GM21447 (cell line): ENCODE data around the gene YPEL1.
"Not testable (repeated sequence)": the region's sequence is repeated elsewhere in the genome, so short reads cannot be mapped to it uniquely, and the experiment has no call there.

Experiments
- ATAC-seq: cut with Tn5 transposase; IDR thresholded peaks from one replicate; pipeline ENCODE4 v1.9.1; 2021; ENCODE audit not compliant: unreplicated experiment

Gene YPEL1

GRCh38 chr22:21721195-21721852, 14.3 kb downstream of the YPEL1 start:
- not testable (repeated sequence) for ATAC-seq

GRCh38 chr22:21720191-21720859, 15.3 kb downstream of the YPEL1 start:
- not testable (repeated sequence) for ATAC-seq

DNA sequence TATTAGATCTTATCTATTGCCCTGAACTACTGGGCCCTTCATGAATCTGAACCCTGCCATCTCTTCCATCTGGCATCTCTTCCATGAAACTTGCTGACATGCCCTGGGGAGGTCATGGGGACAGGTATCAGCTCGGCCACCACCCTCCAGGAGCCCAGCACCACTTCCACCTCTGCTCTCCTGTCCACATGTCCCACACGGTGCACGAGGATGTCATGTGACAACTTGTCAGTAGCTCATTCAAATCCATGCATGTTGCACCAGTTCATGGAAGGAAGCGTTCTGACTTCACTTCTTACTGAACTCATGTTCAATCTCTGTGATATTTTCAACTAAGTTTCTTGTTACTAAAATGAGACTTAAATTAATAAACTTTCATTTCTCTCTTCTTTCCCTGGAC, 16.6 kb downstream of the YPEL1 start:
- no peak for ATAC-seq

GRCh38 chr22:21718499-21718898, 17.1 kb downstream of the YPEL1 start:
- ATAC-seq: no peak

DNA sequence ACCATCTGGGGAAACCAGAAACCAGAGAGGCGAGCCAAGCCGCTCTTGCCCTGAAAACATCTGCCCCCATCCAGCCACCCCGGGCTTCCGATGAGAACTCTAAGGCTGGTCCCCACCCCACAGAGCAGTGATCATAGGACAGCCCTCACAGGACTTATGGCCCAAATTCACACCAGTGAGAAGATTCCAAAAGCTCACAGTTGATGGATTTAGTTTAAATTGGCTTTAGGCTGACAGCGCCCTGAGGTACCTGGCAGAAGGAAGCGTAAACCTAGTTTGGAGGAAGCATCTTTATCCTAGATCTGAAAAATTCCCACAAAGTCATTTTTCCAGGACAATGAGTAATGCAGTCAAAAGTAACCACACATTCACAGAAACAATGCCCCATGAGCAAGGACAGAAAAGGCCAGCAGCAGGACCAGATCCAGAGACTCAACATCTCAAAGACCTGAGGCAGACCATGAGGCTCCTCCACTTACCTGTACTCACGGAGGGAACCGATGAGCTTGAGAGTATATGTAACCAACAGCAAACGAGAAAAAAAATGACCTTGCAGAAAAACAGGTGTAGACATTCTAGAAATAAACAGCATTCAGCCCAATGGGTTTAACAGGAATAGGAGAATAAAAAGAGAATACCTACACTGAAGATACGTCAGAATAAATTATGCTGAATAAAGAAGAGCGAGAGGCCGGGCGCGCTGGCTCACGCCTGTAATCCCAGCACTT, 19.0 kb downstream of the YPEL1 start:
- ATAC-seq: not testable (repeated sequence)

GRCh38 chr22:21714786-21715185, 20.8 kb downstream of the YPEL1 start:
- ATAC-seq: no peak

DNA sequence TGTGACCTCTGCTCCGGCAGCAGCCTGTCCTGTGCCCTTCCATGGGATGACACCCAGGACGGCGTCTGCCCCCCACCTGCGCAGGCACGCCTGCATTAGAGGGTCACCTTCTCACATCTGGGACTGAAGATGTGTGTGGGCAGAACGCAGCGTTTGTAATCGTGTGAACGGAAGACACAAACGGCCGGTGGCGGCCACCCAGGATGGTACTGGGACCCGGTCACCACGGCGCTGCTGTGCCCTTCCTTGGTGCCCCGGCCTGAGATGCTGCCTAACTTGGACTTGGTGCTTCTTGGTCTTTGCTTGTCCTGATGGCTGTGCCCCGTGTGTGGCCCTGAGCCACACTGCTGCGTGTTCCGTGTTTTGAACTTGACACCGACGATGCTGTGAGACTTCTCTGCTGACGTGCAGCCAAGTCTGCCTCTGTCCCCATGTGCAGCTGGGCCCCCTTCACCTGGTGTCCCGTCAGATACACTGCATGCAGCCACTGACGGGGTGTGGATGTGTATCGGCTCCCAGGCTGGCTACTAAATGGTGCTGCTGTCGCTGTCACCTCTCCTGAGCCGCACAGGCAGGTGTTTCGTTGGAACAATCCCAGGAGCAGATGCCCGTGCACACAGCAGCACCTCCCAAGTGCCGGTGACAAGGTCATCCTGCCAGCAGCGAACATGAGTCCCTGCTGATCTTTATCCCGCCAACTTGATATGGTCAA, 21.4 kb downstream of the YPEL1 start:
- no peak for ATAC-seq

GRCh38 chr22:21713428-21714058, 22.1 kb downstream of the YPEL1 start:
- ATAC-seq: no peak

GRCh38 chr22:21712751-21713427, 22.7 kb downstream of the YPEL1 start:
- ATAC-seq: peak; percentile 63

DNA sequence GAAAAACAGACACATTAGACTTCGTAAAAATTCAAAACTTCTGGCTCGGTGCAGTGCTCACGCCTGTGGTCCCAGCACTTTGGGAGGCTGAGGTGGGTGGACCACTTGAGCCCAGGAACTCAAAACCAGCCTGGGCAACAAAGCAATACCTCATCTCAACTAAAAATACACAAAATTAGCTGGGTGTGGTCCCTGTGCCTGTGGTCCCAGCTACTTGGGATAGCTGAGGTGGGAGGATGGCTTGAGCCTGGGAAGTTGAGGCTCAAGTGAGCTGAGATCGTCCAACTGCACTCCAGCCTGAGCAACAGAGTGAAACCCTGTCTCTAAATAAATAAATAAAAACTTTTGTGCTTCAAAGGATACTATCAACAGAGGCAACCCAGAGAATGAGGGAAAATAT, 23.7 kb downstream of the YPEL1 start:
- no peak for ATAC-seq

- ATAC-seq: no peak
Observed at GRCh38 chr22:21710156-21710555, 25.4 kb downstream of the YPEL1 start.

DNA sequence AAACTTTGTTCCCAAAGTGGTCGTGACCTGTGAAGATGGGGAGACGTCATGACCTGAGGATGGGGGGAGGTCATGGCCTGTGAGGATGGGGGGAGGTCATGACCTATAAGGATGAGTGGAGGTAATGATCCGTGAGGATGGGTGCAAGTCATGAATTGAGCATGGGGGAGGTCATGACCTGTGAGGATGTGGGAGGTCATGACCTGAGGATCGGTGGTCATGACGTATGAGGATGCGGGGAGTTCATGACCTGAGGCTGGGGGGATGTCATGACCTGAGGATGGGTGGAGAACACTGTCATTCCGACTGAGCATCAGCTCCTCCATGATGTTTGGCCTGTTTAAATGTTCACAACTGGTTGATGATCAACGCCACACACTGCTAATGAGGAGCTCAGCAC, 25.9 kb downstream of the YPEL1 start:
- no peak for ATAC-seq

DNA sequence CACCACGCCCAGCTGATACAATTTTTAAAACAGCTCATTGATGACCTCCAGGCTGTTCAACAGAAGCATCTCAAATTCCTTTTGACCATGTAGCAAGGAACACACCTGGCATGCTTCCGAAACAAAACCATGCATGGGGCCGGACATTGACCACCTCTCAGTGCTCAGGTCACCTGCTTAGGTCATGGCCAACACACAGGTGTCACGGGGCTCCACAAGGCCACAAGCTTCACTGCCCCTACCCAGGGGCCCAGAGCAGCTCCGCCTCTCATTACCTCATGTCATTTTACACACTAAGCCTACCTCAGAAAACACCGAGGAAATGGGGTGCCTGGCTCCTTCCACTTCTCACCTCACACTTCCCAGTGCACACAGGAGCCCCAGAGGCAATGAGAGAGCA, 26.6 kb downstream of the YPEL1 start:
- ATAC-seq: no peak

- ATAC-seq: no peak
Observed at GRCh38 chr22:21707677-21708076, 27.9 kb downstream of the YPEL1 start.

GRCh38 chr22:21703684-21704316, 31.8 kb downstream of the YPEL1 start:
- no peak for ATAC-seq

- no peak for ATAC-seq
Observed at GRCh38 chr22:21702700-21703683, 32.6 kb downstream of the YPEL1 start.

DNA sequence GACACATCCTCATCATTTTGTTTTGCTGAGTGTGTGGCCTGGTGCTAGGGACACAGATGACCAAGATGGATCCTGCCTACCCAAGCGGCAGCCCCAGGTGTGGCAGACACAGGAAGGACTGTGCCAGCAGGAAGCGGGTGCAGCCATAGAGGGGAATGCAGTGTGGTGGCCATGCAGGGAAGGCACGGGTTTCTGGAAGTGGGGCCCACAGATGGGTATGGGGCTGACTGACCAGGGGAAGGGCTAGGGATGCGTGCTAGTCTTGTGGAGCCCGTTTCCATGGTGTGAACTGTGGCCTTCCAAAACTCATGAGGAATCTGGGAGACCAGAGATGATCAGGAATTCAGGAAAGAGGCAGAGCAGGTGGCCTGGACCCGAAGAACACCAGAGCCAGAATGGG, 33.5 kb downstream of the YPEL1 start:
- ATAC-seq: no peak

DNA sequence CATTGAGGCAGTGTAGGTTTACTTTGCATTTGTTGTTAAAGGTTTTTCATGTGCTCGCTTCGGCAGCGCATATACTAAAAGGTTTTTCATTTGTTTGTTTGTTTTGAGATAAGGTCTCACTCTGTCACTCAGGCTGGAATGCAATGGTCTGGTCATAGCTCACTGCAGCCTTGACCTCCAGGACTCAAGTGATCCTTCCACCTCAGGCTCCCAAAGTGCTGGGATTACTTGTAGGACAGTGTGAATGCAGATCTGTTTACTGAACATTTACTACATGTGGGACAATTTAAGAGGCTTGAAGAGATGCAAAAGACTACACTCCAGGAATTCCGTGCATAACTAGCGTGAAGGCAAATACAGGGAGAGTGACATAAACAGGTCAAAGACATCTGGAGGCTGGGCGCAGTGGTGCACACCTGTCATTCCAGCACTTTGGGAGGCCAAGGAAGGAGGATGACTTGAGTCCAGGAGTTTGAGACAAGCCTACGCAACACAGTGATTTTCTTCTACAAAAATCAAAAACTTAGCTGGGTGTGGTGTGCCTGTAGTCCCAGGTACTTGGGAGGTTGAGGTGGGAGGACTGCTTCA, 34.1 kb downstream of the YPEL1 start:
- ATAC-seq: no peak
